ENCODE measurements around the gene PINK1. TPM values are rescaled to one million over a fixed set of nuclear protein-coding genes. Genes with fewer than 3 reads are reported as not detected.

The PINK1 gene
- total RNA-seq, 1 donor, result 43.0 TPM

DNA sequence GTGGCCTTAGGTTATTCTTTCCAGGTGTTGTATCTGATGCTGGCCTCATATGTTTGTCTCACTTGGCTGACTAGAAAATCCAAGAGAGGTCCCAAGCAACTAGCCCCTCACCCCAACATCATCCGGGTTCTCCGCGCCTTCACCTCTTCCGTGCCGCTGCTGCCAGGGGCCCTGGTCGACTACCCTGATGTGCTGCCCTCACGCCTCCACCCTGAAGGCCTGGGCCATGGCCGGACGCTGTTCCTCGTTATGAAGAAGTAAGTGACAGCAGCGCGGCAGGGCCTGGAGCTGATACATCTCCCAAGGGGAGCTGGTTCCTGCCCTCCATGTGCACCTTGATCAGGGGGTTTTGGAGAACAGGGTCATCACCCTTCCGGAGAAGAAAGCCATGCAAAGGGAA, 11.2 kb downstream of the PINK1 start:
- no peak for DNase-seq (ENCODE audit: low read depth)
- TF ChIP-seq, protein P1, sequence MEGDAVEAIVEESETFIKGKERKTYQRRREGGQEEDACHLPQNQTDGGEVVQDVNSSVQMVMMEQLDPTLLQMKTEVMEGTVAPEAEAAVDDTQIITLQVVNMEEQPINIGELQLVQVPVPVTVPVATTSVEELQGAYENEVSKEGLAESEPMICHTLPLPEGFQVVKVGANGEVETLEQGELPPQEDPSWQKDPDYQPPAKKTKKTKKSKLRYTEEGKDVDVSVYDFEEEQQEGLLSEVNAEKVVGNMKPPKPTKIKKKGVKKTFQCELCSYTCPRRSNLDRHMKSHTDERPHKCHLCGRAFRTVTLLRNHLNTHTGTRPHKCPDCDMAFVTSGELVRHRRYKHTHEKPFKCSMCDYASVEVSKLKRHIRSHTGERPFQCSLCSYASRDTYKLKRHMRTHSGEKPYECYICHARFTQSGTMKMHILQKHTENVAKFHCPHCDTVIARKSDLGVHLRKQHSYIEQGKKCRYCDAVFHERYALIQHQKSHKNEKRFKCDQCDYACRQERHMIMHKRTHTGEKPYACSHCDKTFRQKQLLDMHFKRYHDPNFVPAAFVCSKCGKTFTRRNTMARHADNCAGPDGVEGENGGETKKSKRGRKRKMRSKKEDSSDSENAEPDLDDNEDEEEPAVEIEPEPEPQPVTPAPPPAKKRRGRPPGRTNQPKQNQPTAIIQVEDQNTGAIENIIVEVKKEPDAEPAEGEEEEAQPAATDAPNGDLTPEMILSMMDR (IDR thresholded peaks at IDR 0.05; ENCODE audit: insufficient read depth, low read length), result no peak

DNA sequence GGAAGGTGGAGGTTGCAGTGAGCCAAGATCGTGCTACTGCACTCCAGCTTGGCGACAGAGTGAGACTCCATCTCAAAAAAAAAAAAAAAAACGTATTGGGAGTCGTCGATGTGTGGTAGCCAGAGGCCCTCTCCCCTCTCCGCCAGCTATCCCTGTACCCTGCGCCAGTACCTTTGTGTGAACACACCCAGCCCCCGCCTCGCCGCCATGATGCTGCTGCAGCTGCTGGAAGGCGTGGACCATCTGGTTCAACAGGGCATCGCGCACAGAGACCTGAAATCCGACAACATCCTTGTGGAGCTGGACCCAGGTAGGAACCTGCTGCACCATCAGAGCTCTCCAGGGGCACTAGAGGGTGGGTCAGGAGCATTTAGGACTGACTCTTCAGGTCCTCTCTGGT, 12.2 kb downstream of the PINK1 start:
- TF ChIP-seq, protein P1 (IDR thresholded peaks at IDR 0.05; ENCODE audit: insufficient read depth, low read length), result no peak
- DNase-seq (ENCODE audit: low read depth), result no peak
- H3K4me3 ChIP-seq (ENCODE audit: low read depth, low read length), result no peak overlapping the region

More for the DNA sequence above, 11.2 kb downstream of the PINK1 start:
- no peak overlapping the region for H3K4me3 ChIP-seq (ENCODE audit: low read depth, low read length)

DNA sequence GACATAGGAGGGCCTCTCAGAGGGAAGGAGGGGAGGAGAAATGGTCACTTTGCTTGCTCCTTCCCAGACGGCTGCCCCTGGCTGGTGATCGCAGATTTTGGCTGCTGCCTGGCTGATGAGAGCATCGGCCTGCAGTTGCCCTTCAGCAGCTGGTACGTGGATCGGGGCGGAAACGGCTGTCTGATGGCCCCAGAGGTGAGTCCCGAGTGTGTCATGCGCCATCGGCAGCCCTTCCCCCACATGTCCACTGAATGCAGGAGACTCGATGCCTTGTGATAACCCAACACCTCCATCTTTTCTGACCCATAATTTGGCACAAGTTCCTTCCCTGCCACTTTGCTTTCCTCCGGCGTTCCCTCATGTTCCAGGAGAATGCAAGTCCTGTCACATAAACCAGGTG, 15.2 kb downstream of the PINK1 start:
- DNase-seq (ENCODE audit: low read depth), result no peak
- TF ChIP-seq, protein P1 (IDR thresholded peaks at IDR 0.05; ENCODE audit: insufficient read depth, low read length), result no peak
- no peak overlapping the region for H3K4me3 ChIP-seq (ENCODE audit: low read depth, low read length)

DNA sequence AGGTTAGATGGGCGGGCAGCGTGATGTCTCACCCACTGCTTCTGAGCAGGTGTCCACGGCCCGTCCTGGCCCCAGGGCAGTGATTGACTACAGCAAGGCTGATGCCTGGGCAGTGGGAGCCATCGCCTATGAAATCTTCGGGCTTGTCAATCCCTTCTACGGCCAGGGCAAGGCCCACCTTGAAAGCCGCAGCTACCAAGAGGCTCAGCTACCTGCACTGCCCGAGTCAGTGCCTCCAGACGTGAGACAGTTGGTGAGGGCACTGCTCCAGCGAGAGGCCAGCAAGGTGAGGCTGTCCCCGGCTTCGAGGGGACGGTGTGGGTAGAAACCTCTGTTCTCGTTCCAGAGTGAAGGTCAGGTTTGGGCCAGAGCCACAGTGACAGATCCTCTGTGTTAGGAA, 15.7 kb downstream of the PINK1 start:
- H3K4me3 ChIP-seq (ENCODE audit: low read depth, low read length), result no peak overlapping the region
- DNase-seq (ENCODE audit: low read depth), result no peak
- TF ChIP-seq, protein P1 (IDR thresholded peaks at IDR 0.05; ENCODE audit: insufficient read depth, low read length), result no peak

DNA sequence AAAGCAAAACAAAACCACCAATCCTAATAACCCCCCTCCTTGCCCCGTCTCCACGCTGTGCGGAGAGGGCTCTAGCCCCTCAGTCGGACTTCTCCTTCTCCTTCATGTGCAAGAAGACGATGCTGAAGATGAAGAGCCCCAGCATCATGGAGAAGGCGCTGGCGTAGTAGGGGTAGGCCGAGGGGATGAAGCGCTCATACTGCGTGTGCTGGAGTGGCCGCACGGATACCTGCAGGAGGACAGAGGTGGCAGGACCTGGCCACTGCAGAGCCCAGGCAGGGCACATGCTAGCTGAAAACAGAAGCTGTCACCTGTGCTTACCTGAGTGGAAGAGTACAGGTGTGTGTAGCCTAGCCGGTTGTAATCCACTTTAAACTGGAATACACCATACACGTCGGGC, 19.0 kb downstream of the PINK1 start:
- TF ChIP-seq, protein P1 (IDR thresholded peaks at IDR 0.05; ENCODE audit: insufficient read depth, low read length), result no peak
- no peak overlapping the region for H3K4me3 ChIP-seq (ENCODE audit: low read depth, low read length)
- DNase-seq (ENCODE audit: low read depth), result no peak

DNA sequence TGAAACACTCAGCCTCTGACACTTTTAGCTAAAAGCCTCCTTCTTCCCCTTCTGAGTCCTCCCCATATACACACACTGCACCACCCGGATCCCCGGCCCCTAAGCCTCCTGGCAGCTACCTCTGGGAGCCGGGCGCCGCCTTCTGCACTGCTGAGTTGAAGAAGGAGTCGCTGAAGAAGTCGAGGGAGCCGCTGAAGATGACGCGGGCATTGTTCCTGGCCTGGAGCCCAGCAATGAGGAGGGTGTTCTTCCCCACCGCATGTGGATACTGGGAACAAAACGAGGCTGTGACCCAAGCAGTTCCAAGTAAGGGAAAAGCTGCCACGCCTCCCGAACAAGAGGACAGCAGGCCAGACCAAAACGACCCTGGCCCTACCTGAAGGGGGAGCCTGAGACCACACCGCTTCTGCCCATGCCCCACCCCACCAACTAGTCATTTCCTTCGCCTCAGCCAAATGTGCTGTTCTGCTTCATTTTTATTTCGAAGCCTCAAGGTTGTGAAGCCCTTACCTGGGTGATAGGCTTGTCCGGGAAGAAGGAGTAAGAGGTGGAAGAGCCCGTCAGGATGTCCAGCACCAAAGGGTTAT, 20.9 kb downstream of the PINK1 start:
- TF ChIP-seq, protein P1 (IDR thresholded peaks at IDR 0.05; ENCODE audit: insufficient read depth, low read length), result no peak
- peak; percentile 37 for DNase-seq (ENCODE audit: low read depth)
- no peak overlapping the region for H3K4me3 ChIP-seq (ENCODE audit: low read depth, low read length)

DNA sequence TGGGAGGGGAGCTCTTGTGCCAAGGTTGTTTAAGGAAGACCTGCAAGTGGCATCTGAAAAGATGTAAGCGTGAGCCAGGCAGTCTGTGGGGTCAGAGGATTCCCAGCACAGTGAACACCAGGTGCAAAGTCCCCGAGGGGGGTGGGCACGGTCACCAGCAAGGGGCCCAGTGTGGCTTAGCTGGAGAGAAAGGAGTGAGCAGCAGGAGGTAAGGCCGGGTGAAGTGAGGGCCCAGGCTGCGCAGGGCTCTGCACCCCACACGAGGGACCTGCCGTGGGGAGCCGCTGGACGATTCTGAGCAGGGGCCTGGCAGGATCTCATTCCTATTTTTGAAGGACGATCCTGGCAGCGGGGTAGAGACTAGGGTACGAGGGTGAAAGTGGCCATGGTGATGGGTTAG, 23.8 kb downstream of the PINK1 start:
- DNase-seq (ENCODE audit: low read depth), result no peak
- TF ChIP-seq, protein P1 (IDR thresholded peaks at IDR 0.05; ENCODE audit: insufficient read depth, low read length), result no peak
- no peak overlapping the region for H3K4me3 ChIP-seq (ENCODE audit: low read depth, low read length)

Data from fibroblast of the aortic adventitia (primary cell).